Body of pancreas (tissue), 4 donors: Measurements from ENCODE around the gene PARP12. TPM values are rescaled to one million over a fixed set of nuclear protein-coding genes. Genes with fewer than 3 reads are reported as not detected.

Experiments used
- ATAC-seq: fragments of 150-250 bp; one replicate; pipeline ENCODE4 v1.9.1; 2016
- DNase-seq, 4 donors: peaks; one replicate each; pipeline ENCODE4 v3.0.0-alpha.2; 2019
- H3K27ac ChIP-seq, 4 donors: fragments of 200-600 bp; sonication (generic); 1 replicate in 3 of 4; 2 replicates in 1 of 4; pipeline versions ENCODE4 v1.5.1 to v1.6.1; 2016 to 2019; ENCODE audit warnings: mild to moderate bottlenecking in 1 of 4, mixed read lengths in 1 of 4, moderate library complexity in 1 of 4
- H3K27me3 ChIP-seq, 2 donors: fragments of 200-600 bp; sonication (generic); one replicate each; pipeline ENCODE4 v1.6.0; 2016; ENCODE audit warnings: mild to moderate bottlenecking in 1 of 2
- H3K36me3 ChIP-seq, 2 donors: fragments of 200-600 bp; sonication (generic); replicated peaks in 1 of 2; 2 replicates each; pipeline ENCODE4 v1.5.1; 2016; ENCODE audit warnings: low read depth in 2 of 2; ENCODE audit not compliant: insufficient read depth in 1 of 2
- H3K4me1 ChIP-seq: fragments of 200-600 bp; sonication (generic); one replicate; pipeline ENCODE4 v1.6.0; 2016
- H3K4me3 ChIP-seq, 2 donors: fragments of 200-600 bp; sonication (generic); 1 replicate in 1 of 2; 2 replicates in 1 of 2; pipeline ENCODE4 v1.5.1; 2016 to 2019
- H3K9me3 ChIP-seq, 3 donors: fragments of 200-600 bp; sonication (generic); 1 replicate in 2 of 3; 2 replicates in 1 of 3; pipeline ENCODE4 v1.5.1; 2016
- CTCF ChIP-seq, 7 experiments: fragments of 450-650 bp in 4 of 7; fragments of 200-600 bp in 3 of 7; sonication (generic) in 3 of 7; IDR thresholded peaks; one replicate each; pipeline ENCODE4 v1.5.1; 2016 to 2019; ENCODE audit warnings: antibody characterized with exemption in 7 of 7
- POLR2A ChIP-seq, 3 donors: fragments of 450-650 bp; IDR thresholded peaks; one replicate each; pipeline ENCODE4 v1.6.1; 2016; ENCODE audit warnings: antibody characterized with exemption in 3 of 3, mild to moderate bottlenecking in 2 of 3
- WGBS, 2 donors: methylation state at CpG; one replicate each; pipeline ENCODE4 v1.1.5; 2017; 5-methylcytosine and 5-hydroxymethylcytosine counted together
- intact Hi-C: fragments of 100-400 bp; cut with DNase I; formaldehyde crosslinking; loops from one replicate; pipeline ENCODE4 v1.15.1; 2023
- total RNA-seq, 2 donors: library from RNA; depleted of rRNA; stranded (reverse); fragments of >200 nt; gene quantifications; one replicate each; pipeline ENCODE4 v1.1.0, GENCODE V29; 2016

PARP12 gene
- total RNA-seq, 2 donors from 2014 or later, result 37.1 to 66.9 TPM

DNA sequence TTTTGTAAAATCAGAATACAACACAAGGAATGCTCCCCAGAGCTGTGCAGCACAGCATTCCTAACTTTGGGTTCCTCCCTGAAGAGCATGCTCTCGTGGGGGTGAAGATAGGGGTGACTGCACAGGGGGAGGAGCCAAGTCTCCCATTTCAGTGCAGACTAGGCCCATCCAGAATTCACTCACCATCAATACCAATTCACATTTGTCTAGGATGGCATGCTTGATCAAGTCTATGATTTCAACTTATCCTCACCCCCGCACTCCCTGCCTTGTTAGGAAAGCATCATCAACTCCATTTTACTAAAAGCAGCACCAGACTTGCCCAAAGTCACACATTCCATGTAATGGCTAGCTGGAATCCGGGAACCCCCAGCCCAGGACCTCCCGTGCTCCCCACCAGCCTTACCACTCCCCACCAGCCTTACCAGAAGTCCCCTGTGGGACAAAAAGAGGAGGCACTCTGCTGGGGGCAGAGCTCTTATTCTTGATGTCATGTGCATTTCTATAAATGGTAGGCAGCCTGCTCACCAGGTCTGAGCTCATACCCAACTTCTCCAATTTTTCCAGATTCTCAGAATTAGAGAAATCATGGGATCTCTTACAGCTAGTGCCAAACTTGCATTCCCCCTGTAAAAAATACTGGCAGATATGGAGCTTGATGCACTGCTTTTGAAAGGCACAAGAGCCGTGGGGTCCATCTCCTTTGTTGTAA, 6.2 kb downstream of the PARP12 start:
- H3K27me3 ChIP-seq, result no peaks in the 10 kb centered on the region
- no peak for TF ChIP-seq CTCF (IDR thresholded peaks at IDR 0.05)
- no peak for TF ChIP-seq POLR2A (IDR thresholded peaks at IDR 0.05)
- H3K36me3 ChIP-seq, result no peaks in the 10 kb centered on the region
- no peak overlapping the region for H3K4me3 ChIP-seq
- intact Hi-C loops, result no loop called here
- ATAC-seq (no peak), DNase-seq (no peak)
- H3K27ac ChIP-seq, result no peak overlapping the region
- 99% methylated on average over 5 of the region's 5 CpGs for WGBS, 2 donors
- peaks cover 34% of the 10 kb centered on the region for H3K4me1 ChIP-seq
- no peaks in the 10 kb centered on the region for H3K9me3 ChIP-seq

DNA sequence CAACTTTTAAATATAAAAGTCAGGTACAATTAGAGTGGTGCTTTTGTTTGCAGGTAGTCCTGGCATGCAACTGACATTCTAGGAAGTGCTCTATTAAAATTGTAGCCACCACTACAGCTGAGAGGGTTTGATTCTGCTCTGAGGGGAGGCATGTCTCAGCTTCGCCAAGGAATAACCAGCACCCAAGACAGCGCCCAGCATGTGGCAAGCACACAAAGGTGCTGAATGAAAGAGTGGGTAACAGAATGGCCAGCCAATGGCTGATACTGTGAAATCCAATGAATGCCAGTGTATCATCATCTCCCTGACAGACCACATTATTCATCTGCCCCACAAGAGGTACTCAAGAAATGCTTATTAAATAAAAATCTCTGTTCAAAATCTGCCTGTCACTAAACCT, 6.9 kb downstream of the PARP12 start:
- 97 to 100% methylated on average over 2 of the region's 2 CpGs for WGBS, 2 donors
- H3K9me3 ChIP-seq, result no peaks in the 10 kb centered on the region
- TF ChIP-seq POLR2A (IDR thresholded peaks at IDR 0.05) (no peak), CTCF (IDR thresholded peaks at IDR 0.05) (no peak)
- no peak overlapping the region for H3K27ac ChIP-seq
- peaks cover 26% of the 10 kb centered on the region for H3K4me1 ChIP-seq
- intact Hi-C loops, result no loop called here
- H3K27me3 ChIP-seq, result no peaks in the 10 kb centered on the region
- H3K4me3 ChIP-seq, result no peak overlapping the region
- H3K36me3 ChIP-seq, result no peaks in the 10 kb centered on the region
- DNase-seq (no peak), ATAC-seq (no peak)

DNA sequence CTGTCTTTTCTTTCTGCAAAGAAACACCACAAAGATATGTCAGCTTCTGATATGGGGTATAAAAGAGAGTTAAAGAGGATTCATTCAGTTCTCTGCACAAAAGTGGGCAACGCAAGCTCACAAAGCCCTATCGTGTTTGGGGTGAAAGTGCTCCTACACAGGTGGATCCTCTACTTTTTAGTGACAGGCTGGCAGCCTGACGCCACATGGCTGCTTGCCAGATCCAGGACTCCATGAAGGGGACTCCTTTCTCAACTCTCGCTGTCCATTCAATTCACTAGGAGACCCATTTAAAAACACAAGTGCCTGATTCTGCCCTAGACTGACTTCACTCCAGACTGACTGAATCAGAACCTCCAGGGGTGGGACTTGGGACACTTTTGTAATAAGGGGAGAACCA, 8.0 kb downstream of the PARP12 start:
- peaks cover 18% of the 10 kb centered on the region for H3K4me1 ChIP-seq
- no peaks in the 10 kb centered on the region for H3K36me3 ChIP-seq
- H3K27me3 ChIP-seq, result no peaks in the 10 kb centered on the region
- H3K4me3 ChIP-seq, result no peak overlapping the region
- no peak overlapping the region for H3K27ac ChIP-seq
- no peak for DNase-seq
- 88 to 89% methylated on average over 4 of the region's 4 CpGs for WGBS, 2 donors
- TF ChIP-seq POLR2A (IDR thresholded peaks at IDR 0.05) (no peak), CTCF (IDR thresholded peaks at IDR 0.05) (no peak)
- intact Hi-C loops, result no loop called here
- no peaks in the 10 kb centered on the region for H3K9me3 ChIP-seq
- no peak for ATAC-seq

- no peak overlapping the region for H3K4me3 ChIP-seq
- TF ChIP-seq CTCF (IDR thresholded peaks at IDR 0.05) (no peak), POLR2A (IDR thresholded peaks at IDR 0.05) (no peak)
- WGBS, 2 donors, result 42 to 53% methylated on average over 3 of the region's 3 CpGs
- H3K4me1 ChIP-seq, result peaks cover 18% of the 10 kb centered on the region
- ATAC-seq (no peak), DNase-seq (no peak)
- no peaks in the 10 kb centered on the region for H3K27me3 ChIP-seq
- H3K9me3 ChIP-seq, result no peaks in the 10 kb centered on the region
- no peak overlapping the region for H3K27ac ChIP-seq
- intact Hi-C loops, result no loop called here
- no peaks in the 10 kb centered on the region for H3K36me3 ChIP-seq
Measured at GRCh38 chr7:140053812-140054539, 8.8 kb downstream of the PARP12 start.
